Esophagus mucosa (tissue), 1 donor: Measurements from ENCODE around the gene SEMA4D. TPM values are rescaled to one million over a fixed set of nuclear protein-coding genes. Genes with fewer than 3 reads are reported as not detected.

Source experiments
- ATAC-seq: fragments of 200-7000 bp; cut with Tn5 transposase; one replicate; pipeline ENCODE4 v1.9.1; 2020
- total RNA-seq: library from RNA; stranded (reverse); gene quantifications from one replicate; pipeline ENCODE4 v1.2.4, GENCODE V29; 2023
- donor health status: DM: yes; HTN: yes; CAD: no.

SEMA4D gene
- total RNA-seq, 1 donor from 2014 or later = 30.4 TPM

DNA sequence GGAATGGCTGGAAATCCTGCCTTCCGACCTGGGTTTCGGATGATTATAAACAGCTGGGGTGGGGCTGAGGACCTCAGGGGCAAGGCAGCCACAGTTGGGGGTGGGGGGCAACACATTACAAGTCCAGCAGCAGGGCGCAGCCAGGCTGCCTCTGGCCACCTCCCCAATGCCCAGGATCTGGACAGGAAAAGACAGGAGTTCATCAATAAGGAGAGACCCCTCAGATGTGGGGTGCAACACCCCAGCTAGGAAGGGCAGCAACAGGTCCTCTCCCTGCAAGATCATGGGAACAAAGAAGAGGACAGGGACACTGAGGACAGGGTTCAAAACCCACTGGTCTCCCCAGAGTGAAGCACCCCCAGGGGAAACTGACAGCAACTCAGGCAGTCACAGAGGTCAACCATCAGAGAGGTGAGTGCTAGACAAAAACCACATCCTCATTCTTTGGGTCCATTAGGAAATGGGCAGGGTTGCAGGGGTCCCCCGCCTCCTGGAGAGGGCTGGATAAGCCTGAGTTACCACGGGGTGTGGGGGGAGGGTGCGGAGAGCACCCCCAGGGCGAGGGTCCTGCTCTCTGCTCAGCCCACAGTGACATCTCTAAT lies 33.5 kb downstream of the SEMA4D start:
- peak; percentile 28 for ATAC-seq

GRCh38 chr9:89462817-89463683 lies 34.9 kb downstream of the SEMA4D start:
- ATAC-seq = no peak

GRCh38 chr9:89462199-89462598 lies 35.7 kb downstream of the SEMA4D start:
- no peak for ATAC-seq

DNA sequence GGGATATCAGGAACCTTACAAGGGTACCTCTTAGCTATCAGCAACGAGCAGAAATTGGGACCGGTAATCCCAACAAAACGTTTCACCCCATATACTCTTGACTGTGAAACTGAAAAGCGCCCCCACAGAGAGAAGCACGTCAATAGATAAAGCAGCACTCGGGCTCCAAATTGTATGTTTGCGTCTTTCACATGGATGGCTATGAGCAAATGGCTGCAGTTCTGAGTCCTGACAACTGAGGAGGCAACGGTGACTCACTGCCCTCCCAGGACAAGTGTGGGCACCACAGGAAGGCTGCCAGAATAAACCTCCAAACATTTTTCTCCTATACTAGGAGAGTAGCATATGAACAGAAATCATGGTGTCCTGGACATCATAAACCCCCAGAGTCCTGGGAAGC lies 36.6 kb downstream of the SEMA4D start:
- no peak for ATAC-seq

GRCh38 chr9:89460551-89460950 lies 37.4 kb downstream of the SEMA4D start:
- no peak for ATAC-seq

DNA sequence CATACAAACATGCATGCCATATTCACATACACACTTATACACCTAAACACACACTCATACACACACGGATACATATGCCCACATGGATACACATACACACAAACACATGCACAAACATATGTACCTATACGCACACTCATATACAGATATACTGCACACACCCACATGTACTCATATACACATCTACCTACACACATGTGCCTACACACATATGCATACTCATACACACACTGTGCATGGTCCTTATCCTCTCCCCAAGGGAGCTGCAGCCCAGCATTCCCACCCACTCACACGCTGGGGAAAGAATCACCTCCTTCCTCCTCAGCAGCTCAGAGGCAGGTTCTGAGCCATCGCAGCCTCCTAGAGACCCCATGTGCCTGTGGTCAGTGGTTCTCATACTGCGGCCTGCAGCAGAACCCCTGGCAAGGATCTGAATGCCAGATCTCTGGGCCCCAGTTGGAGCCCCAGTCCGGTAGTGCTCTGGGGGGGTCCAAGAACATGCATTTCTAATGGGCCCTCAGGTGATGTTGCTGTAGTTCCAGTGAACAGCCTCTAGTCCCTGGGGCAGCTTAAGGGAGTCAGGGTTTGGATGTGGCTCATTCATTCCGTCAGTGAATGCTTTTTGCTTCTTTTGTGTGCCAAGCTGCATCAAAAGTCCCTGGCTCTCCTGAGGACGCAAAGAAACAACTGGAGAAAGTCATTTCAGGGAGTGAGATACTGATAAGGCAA lies 39.0 kb downstream of the SEMA4D start:
- no peak for ATAC-seq

DNA sequence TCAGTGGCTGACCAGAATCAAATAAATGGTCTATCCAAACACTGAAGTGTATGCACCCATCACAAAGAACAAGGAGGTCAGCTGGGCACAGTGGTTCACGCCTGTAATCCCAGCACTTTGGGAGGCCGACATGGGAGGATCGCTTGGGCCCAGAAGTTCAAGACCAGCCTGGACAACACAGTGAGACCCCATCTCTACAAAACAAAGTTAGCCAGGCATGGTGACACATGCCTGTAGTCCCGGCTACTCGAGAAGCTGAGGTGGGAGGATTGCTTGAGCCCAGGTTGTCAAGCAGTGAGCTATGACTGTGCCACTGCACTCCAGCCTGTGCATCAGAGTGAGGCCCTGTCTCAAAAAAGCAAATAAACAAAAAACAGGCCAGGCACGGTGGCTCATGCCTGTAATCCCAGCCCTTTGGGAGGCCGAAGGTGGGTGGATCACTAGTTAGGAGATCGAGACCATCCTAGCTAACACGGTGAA lies 40.5 kb downstream of the SEMA4D start:
- no peak for ATAC-seq

DNA sequence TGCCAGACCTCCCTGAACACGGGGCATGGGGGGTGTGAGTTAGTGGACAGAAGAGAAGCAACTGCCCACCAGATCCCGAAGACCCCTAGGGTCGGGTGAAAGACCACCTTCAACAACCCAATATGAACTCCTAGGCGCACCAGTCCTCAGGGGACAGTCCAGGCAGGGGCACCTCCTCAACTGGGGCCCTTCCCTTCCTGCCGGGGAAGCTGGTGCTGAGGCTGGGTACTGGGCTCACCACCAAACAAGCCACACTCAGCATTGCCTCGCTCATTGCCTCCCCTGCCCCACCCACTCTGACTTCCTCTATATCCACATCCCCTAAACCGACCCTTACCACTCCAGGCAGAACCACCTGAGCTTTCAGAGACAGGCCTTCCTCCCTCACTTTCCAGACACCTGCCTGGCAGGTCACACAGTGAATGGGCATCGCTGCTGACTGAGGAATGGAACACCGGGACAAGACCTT lies 42.5 kb downstream of the SEMA4D start:
- ATAC-seq = peak; percentile 24

- ATAC-seq = peak; percentile 20
These were observed 43.2 kb downstream of the SEMA4D start for GRCh38 chr9:89454498-89455355.

- no peak for ATAC-seq
These were observed 44.5 kb downstream of the SEMA4D start for GRCh38 chr9:89453452-89453851.

GRCh38 chr9:89452561-89452960 lies 45.4 kb downstream of the SEMA4D start:
- no peak for ATAC-seq

DNA sequence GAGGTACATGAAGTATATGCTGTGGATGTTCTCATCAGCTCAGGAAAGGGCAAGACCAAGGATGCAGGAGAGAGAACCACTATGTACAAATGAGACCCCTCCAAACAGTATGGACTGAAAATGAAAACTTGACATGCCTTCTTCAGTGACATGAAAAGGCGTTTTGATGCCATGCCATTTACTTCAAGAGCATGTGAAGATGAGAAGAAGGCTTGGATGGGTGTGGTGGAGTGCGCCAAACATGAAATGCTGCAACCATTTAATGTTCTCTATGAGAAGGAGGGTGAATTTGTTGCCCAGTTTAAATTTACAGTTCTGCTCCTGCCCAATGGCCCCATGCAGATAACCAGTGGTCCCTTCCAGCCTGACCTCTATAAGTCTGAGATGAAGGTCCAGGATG lies 47.7 kb downstream of the SEMA4D start:
- no peak for ATAC-seq

DNA sequence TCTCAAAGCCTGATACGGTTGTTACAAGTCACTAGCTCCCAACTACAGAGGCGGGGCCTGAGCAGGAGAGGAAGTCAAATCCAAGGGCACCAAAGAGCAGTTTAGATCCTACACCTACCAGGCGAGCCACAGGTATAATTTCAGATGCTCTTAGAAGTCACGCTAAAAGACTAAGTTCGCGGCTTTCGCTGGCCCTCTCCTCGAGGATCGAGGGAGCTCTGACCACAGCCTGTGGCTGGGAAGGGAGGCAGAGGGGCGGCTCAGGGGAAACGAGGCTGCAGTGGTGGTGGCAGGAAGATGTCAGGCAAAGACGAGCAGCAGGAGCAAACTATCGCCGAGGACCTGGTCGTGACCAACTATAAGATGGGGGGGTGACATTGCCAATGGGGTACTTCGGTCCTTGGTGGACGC lies 48.6 kb downstream of the SEMA4D start:
- ATAC-seq = no peak

GRCh38 chr9:89448821-89449220 lies 49.1 kb downstream of the SEMA4D start:
- ATAC-seq = no peak

GRCh38 chr9:89448381-89448780 lies 49.5 kb downstream of the SEMA4D start:
- ATAC-seq = no peak

- no peak for ATAC-seq
These were observed 50.5 kb downstream of the SEMA4D start for GRCh38 chr9:89447416-89447815.

- ATAC-seq = no peak
These were observed 51.0 kb downstream of the SEMA4D start for GRCh38 chr9:89446961-89447310.

DNA sequence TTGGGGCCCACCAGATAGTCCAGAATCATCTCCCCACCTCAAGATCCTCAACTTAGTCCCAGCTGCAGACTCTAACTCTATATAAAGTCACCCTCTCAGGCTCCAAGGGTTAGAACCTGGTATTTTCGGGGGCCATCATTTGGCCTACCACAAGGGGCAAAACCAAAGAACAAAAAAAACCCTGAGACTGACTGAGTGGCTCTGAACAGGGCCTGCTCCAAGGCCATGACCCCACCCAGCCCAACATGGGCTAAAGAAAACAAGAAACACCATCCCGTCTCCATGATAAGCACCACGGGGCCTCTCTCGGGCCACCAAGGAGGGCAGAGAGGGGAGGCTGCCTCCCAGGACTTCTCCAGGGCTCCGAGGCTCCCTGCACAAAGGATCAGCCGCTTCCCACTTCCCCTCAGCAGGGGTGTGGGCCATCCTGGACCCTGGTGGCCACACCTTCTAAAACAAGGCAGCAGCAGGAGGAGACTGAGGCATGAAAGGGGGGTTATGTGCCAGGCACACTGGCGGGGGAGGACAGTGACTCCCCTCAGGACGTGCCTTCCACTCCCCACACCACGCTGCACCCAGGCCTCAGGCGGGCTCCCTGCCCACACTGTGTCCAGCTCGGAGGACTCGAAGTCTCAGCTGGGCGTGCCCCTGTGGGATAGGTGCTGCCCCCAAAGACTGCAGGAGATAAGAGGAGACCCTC lies 51.5 kb downstream of the SEMA4D start:
- ATAC-seq = no peak

GRCh38 chr9:89445801-89446251 lies 52.1 kb downstream of the SEMA4D start:
- no peak for ATAC-seq

DNA sequence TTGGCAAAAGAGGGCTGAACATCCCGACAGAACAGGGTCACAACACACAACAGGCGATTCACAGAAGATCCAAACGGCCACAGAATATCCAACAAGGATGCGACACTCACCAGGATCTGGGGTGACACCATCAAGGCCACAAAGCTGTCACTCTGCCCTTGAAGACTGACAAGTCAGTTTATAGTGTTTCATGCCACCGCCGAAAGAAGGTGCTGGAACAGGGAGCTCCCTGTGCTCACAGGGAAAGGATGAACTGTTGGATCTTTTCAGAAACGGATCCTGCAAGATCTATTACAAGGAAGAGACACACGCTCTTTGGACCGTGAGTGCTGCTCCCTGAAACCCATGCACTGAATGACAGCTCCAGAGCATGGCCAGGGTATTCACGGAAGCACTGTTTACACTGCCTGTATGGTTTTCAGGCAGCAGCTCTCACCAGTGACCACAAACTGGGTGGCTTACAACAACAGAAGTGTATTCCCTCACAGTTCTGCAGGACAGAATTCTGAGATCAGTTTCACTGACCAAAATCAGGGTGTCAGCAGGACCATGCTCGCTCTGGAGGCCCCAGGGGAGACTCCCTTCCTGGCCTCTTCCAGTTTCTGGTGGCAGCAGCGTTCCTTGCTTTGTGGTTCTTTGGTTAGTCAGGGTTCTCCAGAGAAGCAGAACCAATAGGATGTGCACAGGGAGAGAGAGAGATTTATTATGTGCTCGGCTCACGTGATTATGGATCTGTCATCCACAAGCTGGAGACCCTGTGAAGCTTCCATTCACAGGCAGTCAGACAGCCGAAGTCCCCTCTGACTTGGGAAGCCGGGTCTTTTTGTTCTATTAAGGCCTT lies 52.8 kb downstream of the SEMA4D start:
- ATAC-seq = no peak

- ATAC-seq = no peak
These were observed 53.6 kb downstream of the SEMA4D start for GRCh38 chr9:89444274-89444673.
